Cardiac muscle cell (in vitro differentiated cells and primary cell): ENCODE results near the gene KCNIP4. TPM values are rescaled to one million over a fixed set of nuclear protein-coding genes. Genes with fewer than 3 reads are reported as not detected.

Experiments used
- DNase-seq, 2 donors: peaks; one replicate each; pipeline versions ENCODE4 v3.0.0 to v3.0.0-alpha.2; 2010 to 2017; ENCODE audit warnings: low read depth in 1 of 2, low spot score in 1 of 2
- H3K27ac ChIP-seq: fragments of 200-600 bp; sonication (generic); 2 replicates; pipeline ENCODE4 v1.5.1; 2016
- H3K27me3 ChIP-seq: fragments of 200-600 bp; sonication (generic); 2 replicates; pipeline ENCODE4 v1.6.0; 2016; ENCODE audit warnings: control low read depth
- H3K36me3 ChIP-seq: fragments of 200-600 bp; sonication (generic); 2 replicates; pipeline ENCODE4 v1.5.1; 2016; ENCODE audit warnings: control low read depth
- H3K4me1 ChIP-seq: fragments of 200-600 bp; sonication (generic); 2 replicates; pipeline ENCODE4 v1.8.1; 2017; ENCODE audit warnings: low read depth, mild to moderate bottlenecking, mixed run types
- H3K4me3 ChIP-seq: fragments of 200-600 bp; sonication (generic); 2 replicates; pipeline ENCODE4 v1.5.1; 2016; ENCODE audit warnings: mild to moderate bottlenecking
- H3K9me3 ChIP-seq: fragments of 200-600 bp; sonication (generic); 2 replicates; pipeline ENCODE4 v1.5.1; 2017; ENCODE audit warnings: low read depth, mild to moderate bottlenecking, control low read depth
- polyA plus RNA-seq: library from polyadenylated mRNA; unstranded; fragments of >200 nt; fragmentation: Nextera tagmentation; extraction: Ambion mirVana; gene quantifications from 2 replicates; pipeline ENCODE4 v1.2.1, GENCODE V29; 2016
- total RNA-seq: library from RNA; depleted of rRNA; stranded (reverse); fragments of >200 nt; gene quantifications from 2 replicates; pipeline ENCODE4 v1.2.3, GENCODE V29; 2016
- TF ChIP-seq, protein P1 (sequence below): IDR thresholded peaks from 2 replicates; pipeline ENCODE4 v1.5.1; 2012; ENCODE audit warnings: low read depth, mild to moderate bottlenecking, low read length

KCNIP4 gene
- total and polyA plus RNA-seq, 2 experiments from 2014 or later = 14.5 to 15.9 TPM

DNA sequence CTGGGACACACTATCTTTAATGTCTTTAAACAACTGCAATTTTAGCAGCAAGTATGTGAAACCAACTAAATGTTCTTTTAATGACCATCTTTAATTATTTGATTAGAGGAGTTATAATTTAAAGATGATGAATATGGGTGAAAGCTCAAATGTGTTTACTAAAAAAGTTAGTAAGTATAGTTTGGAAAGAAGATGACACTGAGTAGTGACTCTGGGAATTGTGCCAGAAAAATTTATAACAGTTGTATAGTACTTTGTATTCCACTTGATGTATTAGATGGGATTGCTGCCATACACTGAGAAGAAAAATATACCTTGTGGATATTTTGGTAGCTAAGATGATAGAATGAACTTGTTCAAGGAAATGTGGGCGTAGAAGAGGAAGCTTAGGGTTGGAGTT is 1267.8 kb downstream of the KCNIP4 start:
- no peak for DNase-seq
- Histone ChIP-seq H3K4me1 (no peaks in the 10 kb centered on the region), H3K9me3 (no peaks in the 10 kb centered on the region), H3K36me3 (no peaks in the 10 kb centered on the region), H3K27me3 (no peaks in the 10 kb centered on the region), H3K4me3 (no peak overlapping the region), H3K27ac (no peak overlapping the region)
- TF ChIP-seq, protein P1, sequence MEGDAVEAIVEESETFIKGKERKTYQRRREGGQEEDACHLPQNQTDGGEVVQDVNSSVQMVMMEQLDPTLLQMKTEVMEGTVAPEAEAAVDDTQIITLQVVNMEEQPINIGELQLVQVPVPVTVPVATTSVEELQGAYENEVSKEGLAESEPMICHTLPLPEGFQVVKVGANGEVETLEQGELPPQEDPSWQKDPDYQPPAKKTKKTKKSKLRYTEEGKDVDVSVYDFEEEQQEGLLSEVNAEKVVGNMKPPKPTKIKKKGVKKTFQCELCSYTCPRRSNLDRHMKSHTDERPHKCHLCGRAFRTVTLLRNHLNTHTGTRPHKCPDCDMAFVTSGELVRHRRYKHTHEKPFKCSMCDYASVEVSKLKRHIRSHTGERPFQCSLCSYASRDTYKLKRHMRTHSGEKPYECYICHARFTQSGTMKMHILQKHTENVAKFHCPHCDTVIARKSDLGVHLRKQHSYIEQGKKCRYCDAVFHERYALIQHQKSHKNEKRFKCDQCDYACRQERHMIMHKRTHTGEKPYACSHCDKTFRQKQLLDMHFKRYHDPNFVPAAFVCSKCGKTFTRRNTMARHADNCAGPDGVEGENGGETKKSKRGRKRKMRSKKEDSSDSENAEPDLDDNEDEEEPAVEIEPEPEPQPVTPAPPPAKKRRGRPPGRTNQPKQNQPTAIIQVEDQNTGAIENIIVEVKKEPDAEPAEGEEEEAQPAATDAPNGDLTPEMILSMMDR = no peak

DNA sequence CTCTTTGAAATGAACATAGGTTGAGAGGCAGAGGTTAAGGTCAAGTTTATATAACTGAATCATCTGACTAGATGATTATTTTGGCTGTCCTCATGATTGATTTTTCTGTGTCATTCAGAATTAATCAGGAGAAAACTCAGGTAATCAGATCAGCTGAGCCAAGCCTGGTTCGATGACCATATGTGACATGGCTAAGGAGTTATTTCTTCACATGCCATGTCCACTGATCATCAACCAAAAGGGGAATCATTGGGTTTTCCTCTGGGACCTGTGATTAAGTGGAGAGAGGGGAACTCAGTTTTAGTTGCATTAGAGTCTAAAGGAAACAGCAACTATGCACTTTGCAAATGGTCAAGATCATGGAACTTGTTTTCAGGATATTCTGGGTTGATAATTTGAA is 1268.6 kb downstream of the KCNIP4 start:
- H3K4me1 ChIP-seq = no peaks in the 10 kb centered on the region
- no peak overlapping the region for H3K4me3 ChIP-seq
- TF ChIP-seq, protein P1 = no peak
- no peak for DNase-seq
- H3K36me3 ChIP-seq = no peaks in the 10 kb centered on the region
- no peak overlapping the region for H3K27ac ChIP-seq
- no peaks in the 10 kb centered on the region for H3K27me3 ChIP-seq
- no peaks in the 10 kb centered on the region for H3K9me3 ChIP-seq
